Putamen (tissue), 1 donor: ENCODE results near the gene MED25.
A peak's percentile ranks its signal among the peaks of the same experiment; 100 is the strongest.

Source experiments
- DNase-seq: peaks from one replicate; pipeline ENCODE4 v3.0.0-alpha.2; 2016; ENCODE audit warnings: low spot score

Gene MED25

GRCh38 chr19:49799271-49799797 is 18.8 kb upstream of the MED25 start:
- DNase-seq = no peak

- no peak for DNase-seq
Measured at GRCh38 chr19:49799798-49800376, 18.2 kb upstream of the MED25 start.

- DNase-seq = no peak
Measured at GRCh38 chr19:49800771-49801170, 17.3 kb upstream of the MED25 start.

GRCh38 chr19:49801401-49801888 is 16.6 kb upstream of the MED25 start:
- no peak for DNase-seq

GRCh38 chr19:49801966-49802661 is 16.0 kb upstream of the MED25 start:
- peak; percentile 93 for DNase-seq

- no peak for DNase-seq
Measured at GRCh38 chr19:49802836-49803528, 15.1 kb upstream of the MED25 start.

GRCh38 chr19:49803529-49803856 is 14.6 kb upstream of the MED25 start:
- no peak for DNase-seq

GRCh38 chr19:49805822-49806619 is 12.1 kb upstream of the MED25 start:
- DNase-seq = no peak

GRCh38 chr19:49806620-49806959 is 11.5 kb upstream of the MED25 start:
- DNase-seq = no peak

- DNase-seq = no peak
Measured at GRCh38 chr19:49807058-49807903, 10.8 kb upstream of the MED25 start.

GRCh38 chr19:49807904-49808675 is 10.0 kb upstream of the MED25 start:
- DNase-seq = no peak

GRCh38 chr19:49808711-49809159 is 9.4 kb upstream of the MED25 start:
- DNase-seq = peak; percentile 84

GRCh38 chr19:49809160-49809940 is 8.7 kb upstream of the MED25 start:
- no peak for DNase-seq

- DNase-seq = no peak
Measured at GRCh38 chr19:49809941-49810389, 8.1 kb upstream of the MED25 start.

GRCh38 chr19:49811328-49811727 is 6.8 kb upstream of the MED25 start:
- no peak for DNase-seq

GRCh38 chr19:49812452-49812996 is 5.6 kb upstream of the MED25 start:
- no peak for DNase-seq

- DNase-seq = peak; percentile 99
Measured at GRCh38 chr19:49812997-49813861, 4.9 kb upstream of the MED25 start, which contains the start of gene FUZ. TSS of gene FUZ (minus strand) at chr19:49813292. CDS start at chr19:49813106, 186 bp downstream.

GRCh38 chr19:49814010-49814409 is 4.1 kb upstream of the MED25 start:
- no peak for DNase-seq
